Measurements from ENCODE around the gene VAPA.

VAPA gene

DNA sequence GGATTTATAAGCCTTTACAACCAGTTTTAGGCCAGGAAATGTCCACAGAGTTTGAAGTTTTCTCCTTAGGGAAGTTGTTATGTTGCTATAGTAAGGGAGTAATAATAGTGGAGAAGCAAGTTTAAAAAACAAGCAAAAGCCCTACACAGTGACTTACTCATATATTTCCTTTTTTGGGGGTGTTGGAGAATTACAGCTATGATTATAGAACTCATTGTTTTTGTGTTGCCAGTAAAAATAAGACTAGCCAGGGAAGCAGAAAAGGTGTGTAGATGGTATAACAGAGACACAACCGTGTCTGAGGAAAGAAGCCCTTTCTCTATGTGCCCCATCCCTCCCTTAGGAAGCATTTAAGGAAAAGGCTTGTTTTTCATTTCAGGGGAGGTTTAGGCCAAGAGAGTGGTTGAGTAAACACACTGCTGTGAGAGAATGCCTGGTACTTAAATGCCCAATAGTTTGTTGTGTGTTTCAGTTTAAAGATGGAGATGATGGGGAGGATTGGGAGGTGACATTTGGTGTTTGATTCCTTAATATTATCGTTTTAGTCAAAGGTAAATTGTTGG, 2.3 kb downstream of the VAPA start:
- peak; percentile 47 for DNase-seq

DNA sequence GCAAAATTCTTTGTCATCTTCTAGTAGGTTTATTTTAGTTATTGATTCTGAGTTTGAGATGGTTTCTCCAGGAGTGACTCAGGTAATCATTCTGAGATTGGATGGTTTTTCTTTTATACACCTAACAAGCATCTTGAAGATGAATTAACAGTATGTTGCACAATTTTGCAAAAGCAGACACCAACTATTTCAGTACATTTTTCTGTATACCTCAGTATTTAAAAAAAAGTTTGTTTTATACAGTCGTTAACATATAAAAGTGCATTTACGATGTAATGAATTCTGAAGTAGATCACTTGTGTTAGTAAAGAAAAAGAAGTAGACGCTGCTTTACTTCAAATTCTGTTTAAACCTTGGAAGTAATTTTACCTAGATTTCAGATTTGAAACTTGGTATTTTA, 3.0 kb downstream of the VAPA start:
- DNase-seq = no peak

DNA sequence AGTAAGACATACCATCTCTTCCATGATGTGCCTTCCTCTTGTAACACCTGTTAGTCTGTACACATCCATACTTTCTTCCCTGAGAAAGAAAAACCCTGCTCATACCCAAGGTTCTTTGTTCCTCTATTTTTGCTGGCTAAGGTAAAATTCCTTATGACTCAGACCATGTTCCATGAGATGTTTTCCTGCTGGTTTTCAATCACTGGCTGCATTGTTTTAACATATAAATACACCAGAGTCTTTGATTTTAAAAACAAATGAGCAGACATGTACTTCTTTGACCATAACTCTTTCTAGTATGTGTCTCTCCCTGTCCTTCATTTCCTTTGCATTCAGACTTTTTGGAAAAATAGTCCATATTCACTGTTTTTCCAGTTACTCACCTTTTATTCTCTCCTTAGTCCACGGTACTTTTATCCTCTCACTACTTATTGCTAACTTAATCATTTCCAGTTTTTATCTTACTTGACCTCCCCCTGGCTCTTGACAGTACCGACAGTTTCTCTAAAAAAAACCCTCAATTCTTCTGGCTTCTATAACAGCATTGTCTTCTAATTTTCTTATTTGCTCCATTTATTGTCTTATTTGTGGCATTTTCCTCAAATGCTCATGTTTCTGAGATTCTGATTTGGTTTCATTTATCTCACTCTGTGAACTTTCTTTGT, 4.3 kb downstream of the VAPA start:
- peak; percentile 25 for DNase-seq

DNA sequence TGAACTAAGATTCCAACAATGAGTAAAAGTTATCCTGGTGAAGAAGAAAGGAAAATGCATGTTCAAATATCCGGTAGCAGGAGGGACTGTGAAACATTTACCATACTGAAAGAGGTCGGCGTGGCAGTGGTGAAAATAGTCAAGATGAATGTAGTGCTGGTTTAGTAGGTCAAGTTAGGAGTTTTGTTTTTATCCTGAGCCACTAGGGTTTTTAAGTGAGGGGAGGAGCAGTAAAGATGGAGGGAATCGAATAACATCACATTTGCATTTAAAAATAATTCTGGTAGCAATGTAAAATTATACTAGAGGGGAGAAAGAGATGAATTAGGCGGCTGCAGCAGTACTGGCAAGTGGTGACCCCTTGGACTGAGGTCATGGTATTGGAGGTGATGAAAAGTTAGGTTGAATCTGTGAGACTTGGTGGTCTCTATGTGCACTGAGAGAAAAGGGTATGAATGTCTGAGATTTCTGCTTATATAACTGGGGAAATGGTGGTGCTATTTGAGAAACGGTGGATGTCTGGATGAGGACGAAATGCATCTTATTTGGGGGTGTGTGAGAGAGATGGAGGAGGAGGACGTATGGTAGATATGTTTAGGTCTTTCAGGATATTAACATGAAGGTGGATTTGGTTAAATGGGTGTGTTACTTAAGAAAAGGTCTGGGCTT, 5.9 kb downstream of the VAPA start:
- no peak for DNase-seq

DNA sequence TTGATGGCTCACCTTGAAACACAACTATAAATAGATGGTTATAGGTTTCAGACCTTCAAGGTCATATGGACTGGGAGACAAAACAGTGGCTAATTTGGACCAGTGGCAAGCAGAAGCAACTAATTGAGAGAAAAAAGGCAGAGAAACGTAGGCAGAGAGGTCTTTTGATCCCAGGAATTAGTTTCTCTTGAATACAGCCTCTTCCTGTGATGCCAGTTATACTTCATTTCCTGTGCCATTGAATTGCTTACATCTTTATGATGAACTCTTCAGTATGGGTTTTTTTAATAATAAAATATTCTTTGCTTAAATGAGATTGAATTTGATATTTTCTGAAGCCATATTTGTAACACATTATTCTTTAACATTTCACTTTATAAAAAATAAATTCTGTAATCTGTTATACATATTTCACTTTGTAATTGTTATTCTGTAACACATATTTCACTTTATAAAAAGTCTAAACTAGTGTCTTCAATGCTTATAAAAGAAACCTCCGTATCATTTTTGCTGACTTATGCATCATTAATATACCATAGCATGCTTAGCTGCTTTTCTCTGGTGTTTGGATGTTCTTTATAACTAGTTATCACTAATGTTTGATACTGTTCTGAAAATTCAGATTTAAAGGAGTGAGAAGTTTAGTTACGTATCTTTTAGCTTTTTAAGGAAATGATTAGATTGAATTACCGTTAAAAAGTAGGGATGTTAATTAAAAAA, 8.9 kb downstream of the VAPA start:
- DNase-seq = no peak

DNA sequence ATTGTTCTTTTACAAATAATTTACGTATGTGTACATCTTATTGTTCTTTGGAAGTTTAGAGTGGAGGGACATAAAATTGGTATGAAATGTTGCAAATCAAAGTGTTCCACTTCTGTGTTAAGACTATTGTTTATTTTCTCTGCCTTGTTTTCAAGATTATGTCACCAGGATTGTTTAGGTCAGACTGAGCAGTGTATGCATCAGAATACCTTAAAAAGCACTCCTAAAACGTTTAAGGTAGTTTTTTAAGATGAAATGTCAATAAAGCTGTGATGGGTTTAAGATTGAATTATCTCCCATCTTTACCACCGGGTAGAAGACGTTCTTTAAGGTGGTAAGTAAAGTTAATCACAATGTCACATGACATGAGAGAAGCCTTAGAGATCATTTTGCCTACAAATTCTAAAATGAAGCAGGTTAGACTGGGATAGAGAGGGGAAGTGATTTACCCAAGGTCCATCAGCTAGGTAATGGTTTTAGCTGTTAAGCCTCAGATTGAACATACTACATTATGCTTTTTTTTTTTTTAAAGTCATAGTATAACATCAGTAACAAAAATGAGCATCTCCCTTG, 10.6 kb downstream of the VAPA start:
- no peak for DNase-seq

DNA sequence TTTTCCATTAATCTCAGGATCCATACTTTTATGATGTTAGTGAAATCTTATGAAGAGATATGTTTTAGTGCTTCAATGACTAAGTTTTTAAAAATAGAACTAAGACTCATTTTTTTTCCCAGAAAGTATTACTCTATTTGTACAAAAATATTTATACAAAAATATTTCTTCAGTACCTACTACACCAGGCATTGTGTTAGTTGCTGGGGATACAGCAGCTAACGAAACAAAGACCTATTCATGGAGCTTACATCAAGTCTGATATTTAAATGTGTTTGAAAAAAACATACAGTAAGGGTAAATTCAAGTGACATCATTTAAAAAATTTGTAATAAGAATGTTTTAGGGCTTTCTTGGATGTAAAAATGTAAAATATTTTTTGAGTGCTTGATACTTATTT, 11.6 kb downstream of the VAPA start:
- DNase-seq = no peak

DNA sequence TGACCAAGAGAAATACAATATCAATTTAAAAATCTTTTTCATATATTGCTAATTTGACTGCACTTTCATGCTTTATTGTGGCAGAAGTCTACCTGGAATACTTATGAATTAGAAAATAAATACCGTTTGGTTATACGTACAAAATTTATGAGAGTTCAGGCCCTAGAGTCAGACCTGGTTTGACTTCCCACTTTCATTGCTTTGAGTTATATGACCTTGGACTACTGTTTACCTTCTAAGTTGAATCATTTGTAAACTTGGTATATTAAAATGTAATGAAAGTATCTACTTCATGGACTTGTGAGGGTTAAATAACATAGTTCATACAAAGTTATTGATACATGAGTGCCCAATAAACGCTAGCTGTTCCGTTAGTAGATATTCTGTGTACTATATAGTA, 12.0 kb downstream of the VAPA start:
- DNase-seq = no peak

DNA sequence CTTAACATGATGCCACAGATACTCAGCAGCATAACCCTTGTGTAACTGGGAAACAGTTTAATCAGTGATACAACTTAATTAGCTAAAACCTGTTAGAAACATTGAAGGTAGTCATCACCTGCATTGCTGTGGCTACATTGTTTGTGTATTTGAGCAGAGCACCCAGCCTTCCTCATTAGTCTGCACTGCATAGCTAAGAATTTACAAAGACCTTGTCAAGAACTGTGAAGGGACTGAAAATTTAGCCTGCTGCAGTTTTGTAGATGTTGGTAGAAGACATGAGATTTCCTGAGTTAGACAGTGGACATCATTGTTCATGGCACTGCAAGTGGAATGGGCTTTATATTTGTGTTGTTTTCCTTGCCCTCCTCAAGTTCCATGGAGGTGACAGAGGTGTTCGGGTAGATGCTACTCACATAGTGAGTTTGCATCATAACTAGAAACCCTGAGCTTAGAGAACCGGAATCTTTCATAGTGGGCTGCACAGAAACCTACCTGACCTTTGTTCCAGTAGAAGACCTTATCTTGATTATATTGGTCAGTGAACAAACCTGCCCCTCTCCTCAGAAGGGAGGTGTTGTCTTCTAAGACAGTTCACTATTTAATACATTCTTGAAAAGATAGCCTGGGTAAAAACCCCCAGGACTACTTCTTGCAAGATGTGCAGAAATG, 12.5 kb downstream of the VAPA start:
- no peak for DNase-seq

DNA sequence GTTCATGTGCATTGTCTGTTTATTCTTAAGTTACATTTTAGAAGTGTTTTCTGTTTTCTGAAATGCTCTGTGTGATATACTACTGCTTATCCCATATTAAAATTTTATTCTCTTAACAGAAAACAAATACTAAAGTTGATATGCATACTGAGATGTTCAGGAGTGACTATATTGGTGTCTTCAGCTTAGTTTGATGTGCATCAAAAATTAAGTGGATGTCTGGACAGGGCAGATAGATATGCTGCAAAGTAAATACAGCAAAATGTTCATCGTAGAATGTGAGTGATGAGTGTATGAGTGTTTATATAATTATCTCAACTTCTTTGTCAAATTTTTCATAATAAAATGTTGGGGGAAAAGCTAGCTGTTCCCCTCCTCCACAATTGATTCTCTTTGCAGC, 13.2 kb downstream of the VAPA start:
- no peak for DNase-seq

DNA sequence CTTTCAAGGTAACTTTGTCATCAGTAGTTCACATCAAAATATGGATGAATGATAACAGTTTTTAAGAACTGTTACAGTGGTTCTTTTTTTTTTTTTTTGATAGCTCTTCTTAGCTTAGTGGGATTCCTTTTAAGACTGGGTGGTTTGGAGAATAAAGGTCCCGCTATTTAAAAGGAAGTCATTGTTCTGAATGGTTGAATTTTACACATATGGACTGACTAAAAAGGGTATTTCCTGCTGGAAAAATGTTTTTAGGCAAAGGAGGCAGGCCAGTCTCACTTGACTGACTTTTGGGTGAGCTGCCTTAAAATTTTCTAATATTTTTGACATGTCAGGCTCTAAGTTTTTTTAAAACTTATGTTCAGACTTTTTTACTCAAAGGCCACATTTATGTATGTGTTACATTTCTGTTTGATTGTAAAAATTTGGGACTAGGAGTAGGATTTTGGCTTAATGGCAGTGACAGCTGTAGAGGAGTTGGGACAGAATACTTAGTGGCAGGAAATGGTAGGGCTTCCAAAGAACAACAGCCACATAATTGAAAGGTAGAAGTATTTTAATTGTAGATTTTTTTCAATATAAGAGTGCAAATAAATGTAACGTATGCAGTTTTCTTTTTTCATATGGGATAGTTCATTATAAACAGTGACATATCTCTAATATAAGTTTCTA, 13.7 kb downstream of the VAPA start:
- no peak for DNase-seq

DNA sequence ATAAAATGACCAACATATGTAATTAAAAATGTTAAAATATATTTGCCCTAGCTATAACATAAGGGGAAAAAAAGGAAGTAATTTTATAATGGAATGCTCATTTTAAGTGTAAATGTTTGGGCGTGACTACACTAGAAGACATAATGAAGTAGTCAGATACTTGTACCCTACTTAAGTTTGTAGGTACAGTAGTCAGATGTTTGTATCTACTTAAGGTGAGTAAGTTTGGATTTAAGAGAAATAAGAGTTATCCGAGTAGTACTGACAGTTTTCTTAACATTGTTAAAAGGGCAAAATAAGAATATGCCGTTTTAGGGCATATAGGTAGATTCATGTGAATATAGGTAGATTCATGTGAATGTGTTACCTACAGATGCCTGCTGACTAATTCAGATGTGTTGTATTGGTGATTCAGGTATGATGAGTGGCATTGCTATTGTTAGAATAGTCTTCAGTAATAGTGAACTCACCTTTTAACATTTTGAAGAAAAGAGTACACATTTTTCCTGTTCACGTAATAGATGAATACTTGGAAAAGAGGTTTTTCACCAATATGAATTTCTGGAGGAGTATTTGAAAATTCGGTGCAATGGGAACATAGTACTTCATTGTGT, 14.9 kb downstream of the VAPA start:
- DNase-seq = no peak

DNA sequence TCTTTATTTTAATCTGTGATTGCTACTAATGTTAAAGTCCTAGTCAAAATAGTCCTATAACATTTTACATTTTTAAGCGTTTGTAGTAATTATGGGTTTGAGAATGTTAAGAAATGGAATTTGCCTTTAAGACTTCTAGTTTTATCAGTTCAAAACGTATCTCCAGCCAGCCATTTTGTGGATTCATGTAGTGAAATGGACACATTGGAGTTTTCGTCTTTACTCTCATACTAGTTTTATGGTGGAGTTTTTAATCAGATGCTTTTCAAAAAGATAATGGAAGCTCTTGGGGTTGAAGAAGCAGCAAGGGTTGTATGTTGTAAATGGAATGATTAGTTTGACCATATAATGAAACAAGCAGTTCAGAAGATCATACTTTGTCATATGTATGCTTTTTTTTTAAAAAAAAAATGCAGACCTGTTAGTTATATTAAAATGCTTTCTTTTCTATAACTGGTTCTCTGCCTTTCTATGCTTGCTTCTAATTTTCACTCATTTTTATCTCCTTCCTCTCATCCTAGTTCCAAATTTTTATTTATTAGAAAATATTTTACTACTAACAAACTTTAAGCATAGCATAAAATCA, 16.6 kb downstream of the VAPA start:
- no peak for DNase-seq

DNA sequence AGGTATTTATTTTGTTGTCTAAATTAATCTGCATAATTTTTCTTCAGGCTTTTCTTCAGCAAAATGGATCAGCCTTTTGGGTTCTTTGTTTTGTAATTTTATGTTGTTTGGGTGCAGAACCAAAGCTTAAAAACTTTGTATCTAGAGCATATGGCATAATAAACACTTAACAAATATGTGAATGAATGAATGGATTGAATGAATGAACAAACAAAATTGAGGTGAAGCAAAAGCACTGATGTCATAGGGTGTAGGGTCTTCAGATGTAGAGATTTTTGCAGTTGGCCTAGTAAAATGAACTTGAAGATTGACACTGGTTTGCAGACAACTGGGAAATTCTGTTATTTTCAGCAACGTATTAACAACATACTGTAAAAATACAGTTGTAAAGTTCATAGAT, 17.3 kb downstream of the VAPA start:
- DNase-seq = no peak

DNA sequence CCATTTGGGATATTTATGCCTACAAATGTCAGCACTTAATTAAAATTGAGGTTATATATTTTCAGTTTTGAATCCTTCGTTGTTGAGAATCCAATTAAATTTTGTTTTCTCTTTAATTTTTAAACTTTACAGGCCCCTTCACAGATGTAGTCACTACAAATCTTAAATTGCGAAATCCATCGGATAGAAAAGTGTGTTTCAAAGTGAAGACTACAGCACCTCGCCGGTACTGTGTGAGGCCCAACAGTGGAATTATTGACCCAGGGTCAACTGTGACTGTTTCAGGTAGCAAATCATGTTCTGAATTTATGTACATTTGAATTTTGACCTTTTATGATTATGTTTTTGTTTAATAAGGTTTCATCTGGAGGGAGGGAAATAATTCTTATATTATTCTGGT, 17.9 kb downstream of the VAPA start:
- no peak for DNase-seq

DNA sequence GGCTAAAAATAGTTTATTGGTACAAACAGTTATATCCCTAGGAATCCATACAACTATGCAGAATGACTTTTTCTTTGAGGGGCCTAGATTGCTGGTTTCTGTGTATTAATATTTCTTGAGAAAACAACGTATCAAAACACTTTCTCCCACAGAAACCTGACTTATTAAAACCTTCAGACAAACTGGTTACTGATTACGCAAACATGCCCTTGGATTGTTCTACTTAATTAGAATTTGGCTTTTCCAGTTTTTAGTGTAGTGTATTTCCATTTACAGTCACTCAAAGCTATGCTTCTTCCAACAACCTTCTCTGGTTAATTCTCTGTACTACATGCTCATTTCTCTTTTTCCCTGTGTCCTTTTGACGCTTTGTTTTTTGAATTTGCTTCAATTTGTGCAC, 20.0 kb downstream of the VAPA start:
- no peak for DNase-seq

DNA sequence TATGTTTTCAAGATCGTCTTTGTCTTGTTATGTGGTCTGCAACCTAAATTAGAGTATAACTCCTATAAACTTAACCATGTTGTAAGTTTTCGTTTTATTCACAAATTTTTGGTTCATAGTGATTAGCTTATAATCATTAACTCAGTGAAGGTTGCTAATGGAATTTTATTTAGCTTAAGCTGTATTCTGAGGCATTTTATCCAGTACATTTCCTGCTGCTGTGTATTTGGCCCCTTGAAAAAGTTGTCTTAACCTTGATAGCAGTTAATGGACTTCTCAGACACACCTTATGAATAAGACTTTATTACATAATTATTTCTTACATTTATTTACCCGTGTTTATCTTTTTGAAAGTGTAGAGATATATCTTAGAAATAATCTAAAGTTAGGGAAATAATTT, 20.5 kb downstream of the VAPA start:
- no peak for DNase-seq

DNA sequence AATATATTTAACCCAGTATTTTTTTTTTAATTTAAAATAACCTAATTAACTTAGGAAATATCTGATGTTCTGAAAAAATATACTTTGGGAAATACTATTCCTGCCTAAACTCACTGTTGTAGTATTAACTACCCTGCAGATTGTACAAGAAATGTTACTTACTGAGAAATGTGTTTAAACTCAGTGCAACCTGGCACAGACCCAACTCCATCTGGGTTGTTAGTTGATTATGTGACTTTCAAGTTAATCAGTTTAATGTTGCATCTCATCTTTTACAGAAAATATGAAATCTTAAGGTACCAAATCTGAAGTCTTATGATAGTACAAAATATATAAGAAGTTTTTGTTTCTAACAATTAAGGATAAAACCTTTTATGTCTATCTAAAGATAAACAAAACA, 27.3 kb downstream of the VAPA start:
- no peak for DNase-seq

DNA sequence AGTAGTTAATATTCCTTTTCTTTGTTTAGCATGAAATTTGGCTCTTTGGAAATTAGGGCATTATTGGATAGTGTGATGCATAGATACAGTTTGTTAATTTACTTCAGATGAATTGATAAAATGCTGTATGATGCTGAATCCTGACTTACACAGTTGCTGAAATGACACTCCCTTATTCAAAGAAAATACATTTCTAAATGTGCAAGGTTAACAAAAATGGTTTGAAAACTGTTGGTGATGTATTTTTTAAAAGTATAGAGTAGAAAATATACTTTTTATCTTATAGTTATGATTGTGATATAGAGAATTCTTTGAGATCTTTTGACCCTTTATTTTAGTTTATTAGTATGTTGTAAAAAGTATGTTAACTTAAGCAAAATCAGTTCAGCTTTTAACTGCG, 27.8 kb downstream of the VAPA start:
- no peak for DNase-seq

DNA sequence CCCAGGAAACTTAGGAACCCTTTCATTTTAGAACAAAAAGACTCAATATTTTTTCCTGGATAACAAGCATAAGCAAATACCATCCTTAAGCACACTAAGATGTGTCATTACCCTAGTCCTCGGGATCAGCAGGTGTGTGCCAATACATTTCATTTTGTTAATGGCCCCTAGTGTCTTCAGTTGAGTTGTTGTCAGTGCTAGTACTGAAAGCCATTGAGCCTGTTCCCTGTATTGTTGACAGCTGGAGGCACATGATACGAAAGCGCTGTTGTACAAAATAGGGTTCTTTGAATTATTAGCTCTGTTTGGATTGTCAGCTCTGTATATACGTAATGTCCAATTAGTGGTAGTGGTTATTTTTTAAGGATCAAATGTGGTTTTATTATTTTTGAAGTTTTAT, 29.5 kb downstream of the VAPA start:
- peak; percentile 38 for DNase-seq

DNA sequence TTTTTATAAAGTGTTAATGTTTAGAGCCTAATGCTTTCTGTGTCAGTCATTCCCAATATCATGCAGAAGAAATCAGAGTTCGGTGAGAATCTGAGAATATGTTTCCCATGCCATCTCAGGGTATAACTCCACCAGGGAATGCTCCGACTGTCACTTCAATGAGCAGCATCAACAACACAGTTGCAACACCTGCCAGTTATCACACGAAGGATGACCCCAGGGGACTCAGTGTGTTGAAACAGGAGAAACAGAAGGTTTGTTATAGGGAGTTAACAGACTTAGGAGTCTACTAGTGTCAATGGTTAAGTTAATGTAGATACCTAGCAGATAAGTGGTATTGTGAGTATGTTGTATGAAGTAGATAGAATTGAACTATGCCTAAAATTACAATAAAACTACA, 31.0 kb downstream of the VAPA start:
- DNase-seq = no peak

DNA sequence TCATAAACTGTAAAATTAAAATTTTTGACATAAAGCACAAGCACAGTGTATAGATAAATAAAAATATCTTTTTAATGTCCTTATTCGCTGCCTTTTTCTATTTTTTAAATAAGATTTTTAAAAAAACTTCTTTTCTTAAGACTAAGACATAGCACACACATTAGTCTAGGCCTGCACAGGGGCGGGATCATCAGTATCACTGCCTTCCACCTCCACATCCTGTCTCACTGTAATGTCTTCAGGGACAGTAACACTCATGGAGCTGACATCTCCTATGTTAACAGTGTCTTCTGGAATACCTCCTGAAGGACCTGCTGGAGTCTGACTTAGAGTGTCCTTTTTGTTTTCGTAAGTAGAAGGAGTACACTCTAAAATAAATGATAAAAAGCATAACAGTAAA, 33.0 kb downstream of the VAPA start:
- DNase-seq = no peak

Data from DMS53 (cell line).